Stomach (tissue), 9 donors: ENCODE measurements around the gene ATP10B. TPM values are rescaled to one million over a fixed set of nuclear protein-coding genes. Genes with fewer than 3 reads are reported as not detected.

Experiments used
- DNase-seq, 2 donors: peaks; one replicate each; pipeline versions ENCODE4 v3.0.0 to v3.0.0-alpha.2; 2013 to 2019
- H3K27ac ChIP-seq, 5 donors: fragments of 200-600 bp in 4 of 5; sonication (generic) in 4 of 5; one replicate each; pipeline ENCODE4 v1.5.1; 2013 to 2019; ENCODE audit warnings: mild to moderate bottlenecking in 1 of 5, moderate library complexity in 1 of 5
- H3K27me3 ChIP-seq, 3 donors: fragments of 200-600 bp; sonication (generic); one replicate each; pipeline ENCODE4 v1.5.1; 2017 to 2019; ENCODE audit warnings: mixed run types in 1 of 3
- H3K36me3 ChIP-seq, 4 donors: fragments of 200-600 bp; sonication (generic); 1 replicate in 3 of 4; 2 replicates in 1 of 4; pipeline ENCODE4 v1.5.1; 2016 to 2019
- H3K4me1 ChIP-seq, 4 donors: fragments of 200-600 bp; sonication (generic); one replicate each; pipeline ENCODE4 v1.5.1; 2016 to 2019
- H3K4me3 ChIP-seq, 4 donors: fragments of 200-600 bp; sonication (generic) in 3 of 4; one replicate each; pipeline ENCODE4 v1.5.1; 2016 to 2019; ENCODE audit warnings: mild to moderate bottlenecking in 1 of 4
- H3K9me3 ChIP-seq, 4 donors: fragments of 200-600 bp; sonication (generic); one replicate each; pipeline ENCODE4 v1.5.1; 2016 to 2019
- EP300 ChIP-seq: sonication (generic); formaldehyde crosslinking; IDR thresholded peaks from one replicate; pipeline ENCODE4 v1.6.1; 2017; ENCODE audit warnings: antibody characterized with exemption
- POLR2A ChIP-seq, 4 donors: fragments of 450-650 bp; IDR thresholded peaks; one replicate each; pipeline ENCODE4 v1.6.1; 2016; ENCODE audit warnings: antibody characterized with exemption in 4 of 4, control low read depth in 2 of 4, mild to moderate bottlenecking in 1 of 4, moderate library complexity in 1 of 4
- POLR2AphosphoS5 ChIP-seq, 3 donors: sonication (generic); formaldehyde crosslinking; IDR thresholded peaks; one replicate each; pipeline ENCODE4 v1.6.1; 2016; ENCODE audit warnings: antibody characterized with exemption in 3 of 3
- WGBS, 5 donors: extraction: QIAGEN DNeasy Blood & Tissue Kit in 3 of 5; methylation state at CpG; one replicate each; pipeline versions ENCODE4 v1.1.5 to v1.1.7; 2013 to 2018; 5-methylcytosine and 5-hydroxymethylcytosine counted together
- intact Hi-C: fragments of 100-400 bp; cut with DNase I; formaldehyde crosslinking; loops from one replicate; pipeline ENCODE4 v1.15.1; 2023; ENCODE audit warnings: low total_unique reads
- polyA plus RNA-seq, 3 donors: library from polyadenylated mRNA; stranded (reverse); fragments of 200-250 nt; gene quantifications; one replicate each; pipeline ENCODE4 v1.2.3, GENCODE V29; 2013
- total RNA-seq, 5 donors: library from RNA; depleted of rRNA; stranded (reverse); fragments of >200 nt; gene quantifications; one replicate each; pipeline versions ENCODE4 v1.1.0 to v1.2.3, GENCODE V29; 2014 to 2016
- TF ChIP-seq, protein P1 (sequence below), 7 experiments: fragments of 450-650 bp in 4 of 7; fragments of 200-600 bp in 3 of 7; sonication (generic) in 3 of 7; IDR thresholded peaks; one replicate each; pipeline ENCODE4 v1.5.1; 2016 to 2019; ENCODE audit warnings: antibody characterized with exemption in 7 of 7, control low read depth in 2 of 7, mild to moderate bottlenecking in 1 of 7
- donor health status: healthy with polysubstance abuse.
- donor health status: Bipolar disorder and iron deficiency.
- donor health status: healthy.

ATP10B gene
- total and polyA plus RNA-seq, 8 donors, result 0.25 to 115 (median 4.4) TPM

DNA sequence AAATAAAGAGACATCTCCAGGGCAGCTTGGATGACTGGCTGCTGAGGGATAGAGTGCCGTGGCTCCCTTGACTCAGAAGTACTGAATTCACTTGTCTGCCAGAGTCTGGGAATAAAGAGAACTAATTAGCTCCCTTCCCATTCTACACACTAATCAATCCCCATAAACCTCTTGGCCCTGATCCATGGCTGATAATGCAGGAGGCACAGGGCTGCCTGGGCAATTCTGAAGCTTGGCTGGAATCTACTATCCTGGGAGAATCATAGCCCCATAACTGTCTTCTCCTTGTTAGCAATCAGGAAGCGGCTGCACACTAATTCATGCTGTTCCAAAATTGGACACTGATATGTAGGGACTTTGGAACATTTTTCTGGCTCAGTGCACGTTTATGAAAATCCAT, 232.6 kb downstream of the ATP10B start:
- WGBS, 5 donors, result 61 to 71% (median 67%) methylated on average over 3 of the region's 3 CpGs

DNA sequence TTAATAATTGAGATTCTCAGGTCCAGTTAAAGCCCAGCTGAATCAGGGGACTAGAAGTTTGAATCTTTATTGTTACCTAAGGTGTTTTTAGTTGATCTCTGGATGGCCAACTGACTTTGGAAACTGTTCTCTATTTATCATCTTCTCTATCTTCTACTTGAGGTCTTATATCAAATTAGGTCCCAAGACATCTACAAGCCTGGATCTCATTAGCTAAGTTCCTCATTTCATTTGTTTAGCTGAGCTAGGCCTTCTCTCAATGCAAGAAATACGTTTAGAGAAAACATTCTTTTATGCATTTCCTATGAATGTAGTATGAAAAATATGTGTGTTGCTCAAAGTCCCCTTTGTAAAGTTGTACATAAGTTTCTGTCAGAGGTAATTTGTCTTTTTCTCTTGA, 233.7 kb downstream of the ATP10B start:
- intact Hi-C loops, result no loop called here
- DNase-seq, result no peak
- no peak for TF ChIP-seq EP300
- TF ChIP-seq POLR2A (IDR thresholded peaks at IDR 0.05), result no peak
- TF ChIP-seq, protein P1, sequence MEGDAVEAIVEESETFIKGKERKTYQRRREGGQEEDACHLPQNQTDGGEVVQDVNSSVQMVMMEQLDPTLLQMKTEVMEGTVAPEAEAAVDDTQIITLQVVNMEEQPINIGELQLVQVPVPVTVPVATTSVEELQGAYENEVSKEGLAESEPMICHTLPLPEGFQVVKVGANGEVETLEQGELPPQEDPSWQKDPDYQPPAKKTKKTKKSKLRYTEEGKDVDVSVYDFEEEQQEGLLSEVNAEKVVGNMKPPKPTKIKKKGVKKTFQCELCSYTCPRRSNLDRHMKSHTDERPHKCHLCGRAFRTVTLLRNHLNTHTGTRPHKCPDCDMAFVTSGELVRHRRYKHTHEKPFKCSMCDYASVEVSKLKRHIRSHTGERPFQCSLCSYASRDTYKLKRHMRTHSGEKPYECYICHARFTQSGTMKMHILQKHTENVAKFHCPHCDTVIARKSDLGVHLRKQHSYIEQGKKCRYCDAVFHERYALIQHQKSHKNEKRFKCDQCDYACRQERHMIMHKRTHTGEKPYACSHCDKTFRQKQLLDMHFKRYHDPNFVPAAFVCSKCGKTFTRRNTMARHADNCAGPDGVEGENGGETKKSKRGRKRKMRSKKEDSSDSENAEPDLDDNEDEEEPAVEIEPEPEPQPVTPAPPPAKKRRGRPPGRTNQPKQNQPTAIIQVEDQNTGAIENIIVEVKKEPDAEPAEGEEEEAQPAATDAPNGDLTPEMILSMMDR (IDR thresholded peaks at IDR 0.05), result no peak
- no peak for TF ChIP-seq POLR2AphosphoS5 (IDR thresholded peaks at IDR 0.05)

More for the DNA sequence above, 232.6 kb downstream of the ATP10B start:
- Histone ChIP-seq H3K4me1 (no peaks in the 10 kb centered on the region), H3K27me3 (no peaks in the 10 kb centered on the region), H3K4me3 (no peak overlapping the region), H3K36me3 (no peaks in the 10 kb centered on the region), H3K27ac (no peak overlapping the region), H3K9me3 (no peaks in the 10 kb centered on the region)
- no peak for DNase-seq
- intact Hi-C loops, result no loop called here
- TF ChIP-seq POLR2A (IDR thresholded peaks at IDR 0.05), result no peak
- no peak for TF ChIP-seq POLR2AphosphoS5 (IDR thresholded peaks at IDR 0.05)
- no peak for TF ChIP-seq EP300
- TF ChIP-seq, protein P1 (IDR thresholded peaks at IDR 0.05), result no peak

DNA sequence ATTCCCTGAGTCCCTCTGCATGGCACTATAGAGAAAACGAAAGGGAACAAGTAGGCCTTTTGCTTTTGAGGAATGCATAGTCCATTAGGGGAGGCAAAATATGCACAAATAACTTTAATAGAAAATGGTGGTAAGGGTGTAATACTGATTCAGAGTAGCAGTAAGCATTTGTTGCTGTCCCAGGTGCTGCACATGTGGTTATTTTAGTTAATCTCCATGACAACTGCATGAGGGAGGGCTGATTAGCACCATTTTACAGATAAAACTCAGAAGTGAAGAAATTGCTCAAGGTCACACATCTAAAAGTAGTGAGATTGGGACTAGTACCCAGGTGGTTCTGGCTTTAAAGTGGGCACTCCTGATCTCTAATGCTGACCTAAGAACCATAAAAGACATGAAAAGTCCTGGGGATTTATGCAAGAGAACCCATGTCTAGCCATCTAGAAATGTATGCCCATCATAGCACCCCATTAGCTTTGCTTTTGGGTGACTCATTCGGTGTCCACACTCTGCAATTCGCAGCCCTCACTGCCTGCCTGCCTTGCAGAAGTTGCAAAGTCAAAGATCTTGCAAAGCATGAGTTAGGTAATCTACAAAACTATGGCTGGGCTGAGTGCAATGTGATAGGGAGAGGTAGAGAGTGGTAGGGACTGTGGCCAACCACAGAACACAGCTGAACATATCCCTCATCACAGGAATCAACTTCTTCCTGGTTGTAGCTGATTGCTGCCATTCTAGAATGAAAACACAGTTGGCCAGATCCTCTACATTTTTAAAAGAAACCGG, 235.1 kb downstream of the ATP10B start:
- TF ChIP-seq POLR2AphosphoS5 (IDR thresholded peaks at IDR 0.05) (no peak), EP300 (no peak), POLR2A (IDR thresholded peaks at IDR 0.05) (no peak)
- TF ChIP-seq, protein P1 (IDR thresholded peaks at IDR 0.05), result no peak
- DNase-seq, result no peak
- WGBS, 5 donors, result 79 to 92% (median 84%) methylated on average over 4 of the region's 4 CpGs
- Histone ChIP-seq H3K36me3 (no peaks in the 10 kb centered on the region), H3K27ac (no peak overlapping the region), H3K27me3 (no peaks in the 10 kb centered on the region), H3K4me3 (no peak overlapping the region), H3K9me3 (no peaks in the 10 kb centered on the region), H3K4me1 (no peaks in the 10 kb centered on the region)
- intact Hi-C loops, result no loop called here

More for the DNA sequence above, 233.7 kb downstream of the ATP10B start:
- no peaks in the 10 kb centered on the region for H3K4me1 ChIP-seq
- H3K9me3 ChIP-seq, result no peaks in the 10 kb centered on the region
- H3K27ac ChIP-seq, result no peak overlapping the region
- H3K27me3 ChIP-seq, result no peaks in the 10 kb centered on the region
- no peak overlapping the region for H3K4me3 ChIP-seq
- 28 to 69% (median 63%) methylated on average over 1 of the region's 1 CpG for WGBS, 5 donors
- H3K36me3 ChIP-seq, result no peaks in the 10 kb centered on the region

DNA sequence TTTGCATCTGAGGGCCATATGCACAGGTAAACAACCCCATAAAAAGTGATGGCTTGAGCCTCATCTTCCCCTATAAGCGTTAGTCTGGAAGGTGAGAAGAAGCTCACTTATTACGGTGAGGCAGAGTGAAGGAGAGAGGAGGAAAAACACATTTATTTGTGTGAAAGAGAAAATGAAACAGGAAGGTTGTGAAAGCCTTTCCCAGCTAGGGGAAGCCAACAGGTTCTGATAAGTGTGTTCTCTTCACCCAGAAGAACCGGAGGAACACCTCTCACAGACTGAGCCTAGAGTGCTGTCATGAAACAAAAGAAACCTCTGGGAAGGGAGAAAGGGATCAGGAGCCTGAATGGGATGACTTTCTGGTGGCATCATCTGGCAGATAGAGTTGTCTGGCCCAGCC, 237.9 kb downstream of the ATP10B start:
- no peak overlapping the region for H3K4me3 ChIP-seq
- H3K27me3 ChIP-seq, result no peaks in the 10 kb centered on the region
- intact Hi-C loops, result no loop called here
- DNase-seq, result no peak
- no peak overlapping the region for H3K27ac ChIP-seq
- TF ChIP-seq POLR2A (IDR thresholded peaks at IDR 0.05) (no peak), POLR2AphosphoS5 (IDR thresholded peaks at IDR 0.05) (no peak), EP300 (no peak)
- TF ChIP-seq, protein P1 (IDR thresholded peaks at IDR 0.05), result no peak
- WGBS, 5 donors, result 65 to 87% (median 79%) methylated on average over 3 of the region's 3 CpGs
- peaks cover 0 to 6% (median 2%) of the 10 kb centered on the region in 4 donors for H3K9me3 ChIP-seq
- H3K4me1 ChIP-seq, result no peaks in the 10 kb centered on the region
- no peaks in the 10 kb centered on the region for H3K36me3 ChIP-seq
